Left ventricle myocardium inferior (tissue), 1 donor: Measurements from ENCODE around the gene ASL. TPM values are rescaled to one million over a fixed set of nuclear protein-coding genes. Genes with fewer than 3 reads are reported as not detected.

Experiments
- DNase-seq: peaks from one replicate; pipeline ENCODE4 v3.0.0-alpha.2; 2020
- H3K27ac ChIP-seq: fragments of 200-600 bp; replicated peaks from 2 replicates; pipeline ENCODE4 v1.8.0; 2021
- H3K27me3 ChIP-seq: fragments of 200-600 bp; 2 replicates; pipeline ENCODE4 v1.8.0; 2021; ENCODE audit warnings: low read depth
- H3K36me3 ChIP-seq: fragments of 200-600 bp; 2 replicates; pipeline ENCODE4 v1.8.0; 2021
- H3K4me1 ChIP-seq: fragments of 200-600 bp; 2 replicates; pipeline ENCODE4 v1.8.0; 2021
- H3K4me3 ChIP-seq: fragments of 200-600 bp; 2 replicates; pipeline ENCODE4 v1.8.0; 2021; ENCODE audit warnings: mild to moderate bottlenecking, moderate library complexity
- H3K9me3 ChIP-seq: fragments of 200-600 bp; replicated peaks from 2 replicates; pipeline ENCODE4 v1.8.0; 2021
- CTCF ChIP-seq: fragments of 200-600 bp; IDR thresholded peaks from 2 replicates; pipeline ENCODE4 v1.8.0; 2021; ENCODE audit warnings: antibody characterized with exemption, mild to moderate bottlenecking, borderline replicate concordance
- intact Hi-C: fragments of 100-400 bp; cut with micrococcal nuclease; formaldehyde crosslinking; loops from one replicate; pipeline ENCODE4 v1.11.0; 2022
- total RNA-seq: library from RNA; stranded (reverse); fragmentation: NEBNext Ultra II Directional; extraction: Animal tissue kit (Norgen Biotek cat#: 25700); gene quantifications from one replicate; pipeline ENCODE4 v1.2.1, GENCODE V29; 2021
- donor health status: DM: no; HTN: yes; CAD: no; lungs with severe emphysema.

The ASL gene
- total RNA-seq, 1 donor from 2014 or later = 8.5 TPM

GRCh38 chr7:66083677-66084076 lies 8.1 kb downstream of the ASL start:
- Histone ChIP-seq H3K4me3 (no peak overlapping the region), H3K27ac (no peak overlapping the region), H3K27me3 (no peaks in the 10 kb centered on the region), H3K9me3 (no peaks in the 10 kb centered on the region), H3K4me1 (no peaks in the 10 kb centered on the region), H3K36me3 (peaks cover 33% of the 10 kb centered on the region)
- no peak for DNase-seq
- intact Hi-C loops = no loop called here
- TF ChIP-seq CTCF = no peak

GRCh38 chr7:66088861-66089838 lies 13.5 kb downstream of the ASL start:
- H3K9me3 ChIP-seq = no peaks in the 10 kb centered on the region
- no peak for TF ChIP-seq CTCF
- H3K4me3 ChIP-seq = no peak overlapping the region
- H3K36me3 ChIP-seq = peaks cover 18% of the 10 kb centered on the region
- no peaks in the 10 kb centered on the region for H3K4me1 ChIP-seq
- no peak for DNase-seq
- no peak overlapping the region for H3K27ac ChIP-seq
- no peaks in the 10 kb centered on the region for H3K27me3 ChIP-seq
- intact Hi-C loops = no loop called here

GRCh38 chr7:66092654-66093053 lies 17.0 kb downstream of the ASL start:
- Histone ChIP-seq H3K27me3 (no peaks in the 10 kb centered on the region), H3K4me1 (no peaks in the 10 kb centered on the region), H3K4me3 (no peak overlapping the region), H3K36me3 (peaks cover 9% of the 10 kb centered on the region), H3K9me3 (no peaks in the 10 kb centered on the region), H3K27ac (no peak overlapping the region)
- intact Hi-C loops = no loop called here
- no peak for TF ChIP-seq CTCF
- DNase-seq = no peak

- Histone ChIP-seq H3K27ac (no peak overlapping the region), H3K4me3 (no peak overlapping the region), H3K4me1 (peaks cover 5% of the 10 kb centered on the region), H3K27me3 (no peaks in the 10 kb centered on the region), H3K9me3 (no peaks in the 10 kb centered on the region), H3K36me3 (peaks cover 5% of the 10 kb centered on the region)
- TF ChIP-seq CTCF = no peak
- DNase-seq = no peak
- intact Hi-C loops = no loop called here
Observed at GRCh38 chr7:66095010-66095409, 19.4 kb downstream of the ASL start.

GRCh38 chr7:66099232-66099550 lies 23.6 kb downstream of the ASL start:
- TF ChIP-seq CTCF = no peak

More at GRCh38 chr7:66099232-66099550, 23.6 kb downstream of the ASL start:
- Histone ChIP-seq H3K4me3 (no peak overlapping the region), H3K4me1 (peaks cover 10% of the 10 kb centered on the region), H3K9me3 (no peaks in the 10 kb centered on the region), H3K27me3 (no peaks in the 10 kb centered on the region), H3K27ac (no peak overlapping the region), H3K36me3 (no peaks in the 10 kb centered on the region)
- no peak for DNase-seq
- intact Hi-C loops = no loop called here
